Osteoblast (primary cell): ENCODE measurements around the gene BHLHE23. TPM values are rescaled to one million over a fixed set of nuclear protein-coding genes. Genes with fewer than 3 reads are reported as not detected.

Experiments used
- DNase-seq: peaks from one replicate; pipeline ENCODE4 v3.0.0; 2011; ENCODE audit warnings: low spot score, mixed read lengths; ENCODE audit not compliant: insufficient read length; ENCODE audit errors: missing footprints
- H2AFZ ChIP-seq: 2 replicates; pipeline ENCODE4 v1.6.0; 2011; ENCODE audit warnings: mild to moderate bottlenecking, low read length
- H3K27ac ChIP-seq: 2 replicates; pipeline ENCODE4 v1.5.1; 2011; ENCODE audit warnings: mild to moderate bottlenecking, low read depth, low read length, moderate library complexity
- H3K27me3 ChIP-seq: 2 replicates; pipeline ENCODE4 v1.6.0; 2012; ENCODE audit warnings: mild to moderate bottlenecking, control low read depth, inconsistent platforms, low read length, moderate library complexity; ENCODE audit not compliant: insufficient read depth
- H3K36me3 ChIP-seq: 2 replicates; pipeline ENCODE4 v1.5.1; 2011; ENCODE audit warnings: mild to moderate bottlenecking, low read length, control low read depth, moderate library complexity; ENCODE audit not compliant: insufficient read depth
- H3K4me1 ChIP-seq: 2 replicates; pipeline ENCODE4 v1.5.1; 2011; ENCODE audit warnings: mild to moderate bottlenecking, low read length, control low read depth, moderate library complexity; ENCODE audit not compliant: insufficient read depth
- H3K4me2 ChIP-seq: 2 replicates; pipeline ENCODE4 v1.6.0; 2011; ENCODE audit warnings: mild to moderate bottlenecking, low read length; ENCODE audit not compliant: insufficient read depth
- H3K4me3 ChIP-seq: fragments of 200-600 bp; sonication (generic); 3 replicates; pipeline ENCODE4 v1.5.1; 2012; ENCODE audit warnings: mild to moderate bottlenecking, low read length, inconsistent platforms; ENCODE audit not compliant: insufficient read depth
- H3K79me2 ChIP-seq: 2 replicates; pipeline ENCODE4 v1.6.0; 2012; ENCODE audit warnings: mild to moderate bottlenecking, low read length, control low read depth, inconsistent platforms; ENCODE audit not compliant: insufficient read depth
- H3K9me3 ChIP-seq: 2 replicates; pipeline ENCODE4 v1.5.1; 2011; ENCODE audit warnings: low read depth, low read length, control low read depth
- H4K20me1 ChIP-seq: 2 replicates; pipeline ENCODE4 v1.6.0; 2012; ENCODE audit warnings: mild to moderate bottlenecking, low read length, control low read depth; ENCODE audit not compliant: insufficient read depth
- total RNA-seq: library from RNA; depleted of rRNA; stranded (reverse); fragments of >200 nt; gene quantifications from 2 replicates; pipeline ENCODE4 v1.2.3, GENCODE V29; 2012
- TF ChIP-seq, protein P1 (sequence below): IDR thresholded peaks from 2 replicates; pipeline ENCODE4 v1.5.1; 2011; ENCODE audit warnings: mild to moderate bottlenecking, low read depth, low read length, moderate library complexity; ENCODE audit errors: extremely low read depth

Gene BHLHE23
- total RNA-seq, 1 donor = not detected

DNA sequence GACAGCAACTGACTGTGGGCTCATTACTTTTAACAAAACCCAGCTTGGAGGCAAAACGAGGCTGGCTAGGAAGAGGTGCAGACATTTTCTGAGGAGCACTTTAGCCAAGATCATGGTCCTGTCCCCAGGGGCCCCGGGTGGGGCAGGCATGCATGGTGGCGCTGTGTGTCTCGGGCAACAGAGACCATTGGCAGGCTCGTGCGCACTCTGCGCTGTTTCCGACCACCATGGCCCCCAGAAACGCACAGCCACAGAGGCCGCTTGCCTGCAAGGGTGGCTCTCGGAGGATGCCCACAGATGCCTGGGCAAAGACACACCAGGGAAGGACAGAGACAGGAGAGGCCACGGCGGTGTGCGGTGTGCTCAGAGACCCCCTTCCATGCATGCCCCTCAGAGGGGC, 6.7 kb downstream of the BHLHE23 start:
- Histone ChIP-seq H3K27me3 (peaks cover 58% of the 10 kb centered on the region), H3K36me3 (no peaks in the 10 kb centered on the region), H3K4me2 (no peak overlapping the region), H4K20me1 (no peaks in the 10 kb centered on the region), H3K4me3 (no peak overlapping the region), H3K79me2 (no peaks in the 10 kb centered on the region), H3K27ac (no peak overlapping the region), H3K4me1 (no peaks in the 10 kb centered on the region), H3K9me3 (no peaks in the 10 kb centered on the region), H2AFZ (no peak overlapping the region)
- TF ChIP-seq, protein P1, sequence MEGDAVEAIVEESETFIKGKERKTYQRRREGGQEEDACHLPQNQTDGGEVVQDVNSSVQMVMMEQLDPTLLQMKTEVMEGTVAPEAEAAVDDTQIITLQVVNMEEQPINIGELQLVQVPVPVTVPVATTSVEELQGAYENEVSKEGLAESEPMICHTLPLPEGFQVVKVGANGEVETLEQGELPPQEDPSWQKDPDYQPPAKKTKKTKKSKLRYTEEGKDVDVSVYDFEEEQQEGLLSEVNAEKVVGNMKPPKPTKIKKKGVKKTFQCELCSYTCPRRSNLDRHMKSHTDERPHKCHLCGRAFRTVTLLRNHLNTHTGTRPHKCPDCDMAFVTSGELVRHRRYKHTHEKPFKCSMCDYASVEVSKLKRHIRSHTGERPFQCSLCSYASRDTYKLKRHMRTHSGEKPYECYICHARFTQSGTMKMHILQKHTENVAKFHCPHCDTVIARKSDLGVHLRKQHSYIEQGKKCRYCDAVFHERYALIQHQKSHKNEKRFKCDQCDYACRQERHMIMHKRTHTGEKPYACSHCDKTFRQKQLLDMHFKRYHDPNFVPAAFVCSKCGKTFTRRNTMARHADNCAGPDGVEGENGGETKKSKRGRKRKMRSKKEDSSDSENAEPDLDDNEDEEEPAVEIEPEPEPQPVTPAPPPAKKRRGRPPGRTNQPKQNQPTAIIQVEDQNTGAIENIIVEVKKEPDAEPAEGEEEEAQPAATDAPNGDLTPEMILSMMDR = no peak
- no peak for DNase-seq

DNA sequence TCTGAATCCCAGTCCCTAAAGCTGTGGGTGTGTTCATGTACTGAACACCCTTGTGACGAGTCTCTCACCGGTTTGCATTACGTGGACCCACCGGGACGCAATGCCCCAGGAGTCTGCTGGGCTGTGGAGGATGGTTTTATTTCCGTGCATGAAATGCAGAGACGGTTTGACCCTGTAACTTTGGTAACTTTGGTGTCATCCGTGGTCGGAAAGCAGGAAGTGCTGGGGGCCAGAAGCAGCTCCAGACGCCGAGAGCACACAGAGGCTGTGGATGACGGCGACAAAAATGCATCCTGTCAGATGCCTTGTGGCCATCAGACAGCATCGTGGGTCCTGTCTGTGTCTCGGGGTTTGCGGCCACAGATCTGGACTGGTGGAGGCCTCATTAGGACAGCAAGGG, 7.2 kb downstream of the BHLHE23 start:
- Histone ChIP-seq H3K9me3 (no peaks in the 10 kb centered on the region), H3K4me2 (no peak overlapping the region), H3K4me3 (no peak overlapping the region), H2AFZ (no peak overlapping the region), H3K36me3 (no peaks in the 10 kb centered on the region), H3K27ac (no peak overlapping the region), H3K27me3 (peaks cover 53% of the 10 kb centered on the region), H4K20me1 (no peaks in the 10 kb centered on the region), H3K4me1 (no peaks in the 10 kb centered on the region), H3K79me2 (no peaks in the 10 kb centered on the region)
- DNase-seq = no peak
- TF ChIP-seq, protein P1 = no peak

DNA sequence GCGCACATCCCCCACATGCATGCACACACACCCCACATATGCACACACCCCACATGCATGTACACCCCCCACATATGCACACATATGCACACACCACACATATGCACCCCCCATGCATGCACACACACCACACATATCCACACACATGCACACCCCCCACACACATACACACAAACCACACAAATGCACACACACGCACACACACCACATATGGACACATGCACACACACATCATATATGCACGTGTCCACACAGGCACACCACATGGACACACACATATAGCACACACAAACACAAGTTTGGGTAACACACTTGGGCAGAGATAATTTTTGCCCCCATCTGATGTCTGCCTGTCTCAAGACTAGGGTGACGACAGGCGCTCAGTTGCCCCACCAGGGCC, 8.3 kb downstream of the BHLHE23 start:
- Histone ChIP-seq H3K4me3 (no peak overlapping the region), H3K27ac (no peak overlapping the region), H3K79me2 (no peaks in the 10 kb centered on the region), H3K4me2 (no peak overlapping the region), H3K36me3 (no peaks in the 10 kb centered on the region), H3K9me3 (no peaks in the 10 kb centered on the region), H4K20me1 (no peaks in the 10 kb centered on the region), H3K27me3 (peaks cover 44% of the 10 kb centered on the region), H3K4me1 (no peaks in the 10 kb centered on the region), H2AFZ (no peak overlapping the region)
- TF ChIP-seq, protein P1 = no peak
- DNase-seq = no peak

DNA sequence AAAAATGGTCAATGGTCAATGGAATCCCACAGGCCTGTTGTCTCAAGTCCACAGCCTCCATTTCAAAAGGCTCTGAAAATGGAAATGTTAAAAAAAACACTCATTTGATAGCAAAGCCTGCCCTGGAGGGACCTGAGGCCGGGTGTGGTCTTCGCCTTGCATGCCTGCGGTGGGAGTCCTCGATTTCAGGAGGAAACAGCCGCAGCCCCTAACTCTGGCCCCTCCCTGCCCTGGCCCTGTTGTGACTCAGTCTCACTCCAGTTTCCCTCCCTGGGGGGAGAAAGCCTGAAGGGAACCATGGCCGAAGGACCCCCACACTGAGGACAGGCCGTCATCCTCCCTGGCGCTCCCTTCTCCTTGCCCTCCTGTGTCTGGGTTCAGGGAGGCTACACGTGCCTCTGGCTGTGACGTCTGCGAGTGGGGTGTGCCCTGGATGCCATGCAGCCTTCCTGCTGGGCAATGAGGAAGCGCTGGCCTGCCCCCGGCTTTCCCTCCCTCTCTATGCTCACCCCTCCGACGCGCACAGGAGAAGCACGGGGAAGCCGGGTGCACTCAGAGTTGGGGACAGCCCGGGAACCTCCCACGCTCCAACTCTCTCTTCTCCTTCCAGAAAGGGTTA, 9.2 kb downstream of the BHLHE23 start:
- Histone ChIP-seq H2AFZ (no peak overlapping the region), H3K4me2 (no peak overlapping the region), H3K27ac (no peak overlapping the region), H3K27me3 (peaks cover 35% of the 10 kb centered on the region), H4K20me1 (no peaks in the 10 kb centered on the region), H3K36me3 (no peaks in the 10 kb centered on the region), H3K4me1 (no peaks in the 10 kb centered on the region), H3K79me2 (no peaks in the 10 kb centered on the region), H3K4me3 (no peak overlapping the region), H3K9me3 (no peaks in the 10 kb centered on the region)
- no peak for DNase-seq
- TF ChIP-seq, protein P1 = no peak
